ENCODE data around the gene PCYT1A.
"Not testable (repeated sequence)": the region's sequence is repeated elsewhere in the genome, so short reads cannot be mapped to it uniquely, and the experiment has no call there.

Gene PCYT1A

GRCh38 chr3:196210673-196211556 lies 76.6 kb downstream of the PCYT1A start, which contains the start of gene ZDHHC19:
ZDHHC19 (minus strand) TSS chr3:196211400; CDS start chr3:196211315, 85 bp downstream.
- FAIRE-seq: no peak

GRCh38 chr3:196209944-196210672 lies 77.4 kb downstream of the PCYT1A start:
- not testable (repeated sequence) for FAIRE-seq

GRCh38 chr3:196208942-196209695 lies 78.4 kb downstream of the PCYT1A start:
- FAIRE-seq: no peak

GRCh38 chr3:196207833-196208607 lies 79.5 kb downstream of the PCYT1A start:
- FAIRE-seq: no peak

- FAIRE-seq: no peak
These were observed 80.2 kb downstream of the PCYT1A start for GRCh38 chr3:196207159-196207832.

GRCh38 chr3:196205442-196206205 lies 81.9 kb downstream of the PCYT1A start:
- FAIRE-seq: not testable (repeated sequence)

- FAIRE-seq: no peak
These were observed 83.7 kb downstream of the PCYT1A start for GRCh38 chr3:196203846-196204245.

GRCh38 chr3:196202516-196202970 lies 85.0 kb downstream of the PCYT1A start:
- no peak for FAIRE-seq

- no peak for FAIRE-seq
These were observed 88.5 kb downstream of the PCYT1A start for GRCh38 chr3:196198771-196199753.

- FAIRE-seq: no peak
These were observed 89.3 kb downstream of the PCYT1A start for GRCh38 chr3:196198081-196198675.

- no peak for FAIRE-seq
These were observed 90.0 kb downstream of the PCYT1A start for GRCh38 chr3:196197524-196197923.

GRCh38 chr3:196195664-196196265 lies 91.8 kb downstream of the PCYT1A start:
- FAIRE-seq: no peak

- FAIRE-seq: no peak
These were observed 93.0 kb downstream of the PCYT1A start for GRCh38 chr3:196194542-196194915.

- no peak for FAIRE-seq
These were observed 93.6 kb downstream of the PCYT1A start for GRCh38 chr3:196193736-196194541.

GRCh38 chr3:196193133-196193735 lies 94.3 kb downstream of the PCYT1A start:
- FAIRE-seq: no peak

- no peak for FAIRE-seq
These were observed 94.9 kb downstream of the PCYT1A start for GRCh38 chr3:196192524-196193051.

GRCh38 chr3:196192036-196192523 lies 95.4 kb downstream of the PCYT1A start:
- FAIRE-seq: no peak

Measured in G401.6 (cell line).